ENCODE data around the gene RAET1L.
"Not testable (repeated sequence)": the region's sequence is repeated elsewhere in the genome, so short reads cannot be mapped to it uniquely, and the experiment has no call there.

The RAET1L gene

GRCh38 chr6:149983145-149983544 is 42.2 kb downstream of the RAET1L start:
- H3K27me3 ChIP-seq (replicated peaks; ENCODE audit: control insufficient read depth, insufficient read depth, low read length, poor library complexity, severe bottlenecking): peaks cover 28% of the 10 kb centered on the region
- H3K4me3 ChIP-seq (ENCODE audit: insufficient read depth, low read depth, low read length, poor library complexity, severe bottlenecking): no peak overlapping the region
- no peaks in the 10 kb centered on the region for H3K36me3 ChIP-seq (ENCODE audit: control insufficient read depth, insufficient read depth, low read length)

GRCh38 chr6:149979293-149979692 is 46.0 kb downstream of the RAET1L start:
- Histone ChIP-seq H3K27me3 (replicated peaks; ENCODE audit: control insufficient read depth, insufficient read depth, low read length, poor library complexity, severe bottlenecking) (no peaks in the 10 kb centered on the region), H3K4me1 (ENCODE audit: control insufficient read depth, insufficient read depth, low read length, poor library complexity, severe bottlenecking) (no peaks in the 10 kb centered on the region), H3K9me3 (ENCODE audit: control insufficient read depth, low read length) (no peaks in the 10 kb centered on the region), H3K27ac (ENCODE audit: insufficient read depth, low read length, poor library complexity, severe bottlenecking) (no peak overlapping the region), H3K36me3 (ENCODE audit: control insufficient read depth, insufficient read depth, low read length) (no peaks in the 10 kb centered on the region), H3K4me3 (ENCODE audit: insufficient read depth, low read depth, low read length, poor library complexity, severe bottlenecking) (no peak overlapping the region)
- no peak for DNase-seq

More at GRCh38 chr6:149983145-149983544, 42.2 kb downstream of the RAET1L start:
- no peak overlapping the region for H3K27ac ChIP-seq (ENCODE audit: insufficient read depth, low read length, poor library complexity, severe bottlenecking)
- H3K9me3 ChIP-seq (ENCODE audit: control insufficient read depth, low read length): no peaks in the 10 kb centered on the region
- no peak for DNase-seq
- H3K4me1 ChIP-seq (ENCODE audit: control insufficient read depth, insufficient read depth, low read length, poor library complexity, severe bottlenecking): no peaks in the 10 kb centered on the region

GRCh38 chr6:149978610-149979009 is 46.7 kb downstream of the RAET1L start:
- H3K27me3 ChIP-seq (replicated peaks; ENCODE audit: control insufficient read depth, insufficient read depth, low read length, poor library complexity, severe bottlenecking): no peaks in the 10 kb centered on the region
- no peak overlapping the region for H3K4me3 ChIP-seq (ENCODE audit: insufficient read depth, low read depth, low read length, poor library complexity, severe bottlenecking)
- no peaks in the 10 kb centered on the region for H3K4me1 ChIP-seq (ENCODE audit: control insufficient read depth, insufficient read depth, low read length, poor library complexity, severe bottlenecking)
- no peak for DNase-seq
- H3K36me3 ChIP-seq (ENCODE audit: control insufficient read depth, insufficient read depth, low read length): no peaks in the 10 kb centered on the region
- H3K9me3 ChIP-seq (ENCODE audit: control insufficient read depth, low read length): no peaks in the 10 kb centered on the region
- H3K27ac ChIP-seq (ENCODE audit: insufficient read depth, low read length, poor library complexity, severe bottlenecking): no peak overlapping the region

- Histone ChIP-seq H3K36me3 (ENCODE audit: control insufficient read depth, insufficient read depth, low read length) (no peaks in the 10 kb centered on the region), H3K4me1 (ENCODE audit: control insufficient read depth, insufficient read depth, low read length, poor library complexity, severe bottlenecking) (no peaks in the 10 kb centered on the region), H3K27ac (ENCODE audit: insufficient read depth, low read length, poor library complexity, severe bottlenecking) (no peak overlapping the region), H3K4me3 (ENCODE audit: insufficient read depth, low read depth, low read length, poor library complexity, severe bottlenecking) (no peak overlapping the region), H3K27me3 (replicated peaks; ENCODE audit: control insufficient read depth, insufficient read depth, low read length, poor library complexity, severe bottlenecking) (no peaks in the 10 kb centered on the region), H3K9me3 (ENCODE audit: control insufficient read depth, low read length) (no peaks in the 10 kb centered on the region)
- no peak for DNase-seq
These were observed 48.1 kb downstream of the RAET1L start for GRCh38 chr6:149977221-149977620.

GRCh38 chr6:149975400-149975799 is 49.9 kb downstream of the RAET1L start:
- H3K4me3 ChIP-seq (ENCODE audit: insufficient read depth, low read depth, low read length, poor library complexity, severe bottlenecking): no peak overlapping the region
- H3K9me3 ChIP-seq (ENCODE audit: control insufficient read depth, low read length): no peaks in the 10 kb centered on the region
- no peaks in the 10 kb centered on the region for H3K36me3 ChIP-seq (ENCODE audit: control insufficient read depth, insufficient read depth, low read length)
- DNase-seq: no peak
- H3K27ac ChIP-seq (ENCODE audit: insufficient read depth, low read length, poor library complexity, severe bottlenecking): no peak overlapping the region
- no peaks in the 10 kb centered on the region for H3K4me1 ChIP-seq (ENCODE audit: control insufficient read depth, insufficient read depth, low read length, poor library complexity, severe bottlenecking)
- H3K27me3 ChIP-seq (replicated peaks; ENCODE audit: control insufficient read depth, insufficient read depth, low read length, poor library complexity, severe bottlenecking): no peaks in the 10 kb centered on the region

GRCh38 chr6:149974825-149975224 is 50.5 kb downstream of the RAET1L start:
- Histone ChIP-seq H3K4me3 (ENCODE audit: insufficient read depth, low read depth, low read length, poor library complexity, severe bottlenecking) (no peak overlapping the region), H3K4me1 (ENCODE audit: control insufficient read depth, insufficient read depth, low read length, poor library complexity, severe bottlenecking) (no peaks in the 10 kb centered on the region), H3K36me3 (ENCODE audit: control insufficient read depth, insufficient read depth, low read length) (no peaks in the 10 kb centered on the region), H3K27me3 (replicated peaks; ENCODE audit: control insufficient read depth, insufficient read depth, low read length, poor library complexity, severe bottlenecking) (no peaks in the 10 kb centered on the region), H3K9me3 (ENCODE audit: control insufficient read depth, low read length) (no peaks in the 10 kb centered on the region), H3K27ac (ENCODE audit: insufficient read depth, low read length, poor library complexity, severe bottlenecking) (no peak overlapping the region)
- DNase-seq: no peak

- H3K4me3 ChIP-seq (ENCODE audit: insufficient read depth, low read depth, low read length, poor library complexity, severe bottlenecking); H3K4me1 ChIP-seq (ENCODE audit: control insufficient read depth, insufficient read depth, low read length, poor library complexity, severe bottlenecking); H3K36me3 ChIP-seq (ENCODE audit: control insufficient read depth, insufficient read depth, low read length); H3K27me3 ChIP-seq (replicated peaks; ENCODE audit: control insufficient read depth, insufficient read depth, low read length, poor library complexity, severe bottlenecking); H3K27ac ChIP-seq (ENCODE audit: insufficient read depth, low read length, poor library complexity, severe bottlenecking); DNase-seq; H3K9me3 ChIP-seq (ENCODE audit: control insufficient read depth, low read length): not testable (repeated sequence)
These were observed 50.9 kb downstream of the RAET1L start for GRCh38 chr6:149974394-149974793.

GRCh38 chr6:149969635-149970034 is 55.7 kb downstream of the RAET1L start:
- H3K4me1 ChIP-seq (ENCODE audit: control insufficient read depth, insufficient read depth, low read length, poor library complexity, severe bottlenecking): peaks cover 4% of the 10 kb centered on the region

GRCh38 chr6:149968909-149969308 is 56.4 kb downstream of the RAET1L start:
- H3K36me3 ChIP-seq (ENCODE audit: control insufficient read depth, insufficient read depth, low read length); H3K27ac ChIP-seq (ENCODE audit: insufficient read depth, low read length, poor library complexity, severe bottlenecking); DNase-seq; H3K9me3 ChIP-seq (ENCODE audit: control insufficient read depth, low read length); H3K4me3 ChIP-seq (ENCODE audit: insufficient read depth, low read depth, low read length, poor library complexity, severe bottlenecking): not testable (repeated sequence)
- Histone ChIP-seq H3K4me1 (ENCODE audit: control insufficient read depth, insufficient read depth, low read length, poor library complexity, severe bottlenecking) (peaks cover 11% of the 10 kb centered on the region), H3K27me3 (replicated peaks; ENCODE audit: control insufficient read depth, insufficient read depth, low read length, poor library complexity, severe bottlenecking) (peaks cover 21% of the 10 kb centered on the region)

More at GRCh38 chr6:149969635-149970034, 55.7 kb downstream of the RAET1L start:
- H3K4me3 ChIP-seq (ENCODE audit: insufficient read depth, low read depth, low read length, poor library complexity, severe bottlenecking): no peak overlapping the region
- H3K36me3 ChIP-seq (ENCODE audit: control insufficient read depth, insufficient read depth, low read length): no peaks in the 10 kb centered on the region
- H3K27me3 ChIP-seq (replicated peaks; ENCODE audit: control insufficient read depth, insufficient read depth, low read length, poor library complexity, severe bottlenecking): peaks cover 14% of the 10 kb centered on the region
- H3K9me3 ChIP-seq (ENCODE audit: control insufficient read depth, low read length): no peaks in the 10 kb centered on the region
- DNase-seq: no peak
- no peak overlapping the region for H3K27ac ChIP-seq (ENCODE audit: insufficient read depth, low read length, poor library complexity, severe bottlenecking)

Data from effector memory CD4-positive, alpha-beta T cell (primary cell).